ENCODE results near the gene GRAMD2B. TPM values are rescaled to one million over a fixed set of nuclear protein-coding genes. Genes with fewer than 3 reads are reported as not detected.

The GRAMD2B gene
- total and polyA plus RNA-seq, 2 of the 8 experiments (the other 6 are each of a cell fraction or from before 2014, with no cell fraction given), result 6.4 to 9.4 TPM

DNA sequence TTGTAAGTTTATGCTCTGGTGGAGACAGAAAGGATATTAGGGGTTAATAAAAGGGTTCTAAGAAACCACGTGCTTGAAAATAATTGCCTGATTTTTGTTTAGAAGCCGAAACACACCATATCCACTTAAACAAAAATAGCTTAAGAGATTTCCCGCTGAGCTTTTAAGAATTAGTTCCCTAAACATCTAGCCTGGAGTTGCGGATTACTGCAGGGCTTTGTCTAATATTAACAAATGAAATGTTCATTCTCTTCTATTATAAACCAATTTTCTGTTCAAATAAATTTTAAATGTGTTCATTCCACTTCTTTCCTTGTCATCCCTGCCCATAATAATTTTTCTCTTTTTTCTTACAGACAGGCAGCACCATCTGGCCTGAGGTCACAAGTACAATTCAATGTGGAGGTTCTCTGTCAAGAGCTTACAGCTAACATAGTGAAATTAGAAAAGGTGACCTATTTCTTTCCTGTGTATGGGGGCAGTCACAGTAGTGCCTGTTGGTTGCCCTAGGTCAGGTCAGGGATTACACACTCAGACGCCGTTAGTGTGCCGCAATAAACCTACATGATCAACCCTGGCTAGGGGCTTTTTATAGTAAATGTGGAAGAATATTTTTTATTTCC, 65.3 kb downstream of the GRAMD2B start:
- Histone ChIP-seq H3K9me3 (ENCODE audit: insufficient read depth in 2 of 2, low read depth in 1 of 2, low read length in 1 of 2) (no peaks in the 10 kb centered on the region), H2BK15ac (ENCODE audit: low read length) (no peak overlapping the region), H4K20me1 (replicated peaks in 1 of 2; ENCODE audit: control insufficient read depth in 1 of 2, insufficient read depth in 2 of 2, low read length in 2 of 2) (no peaks in the 10 kb centered on the region), H3K79me1 (ENCODE audit: low read depth, low read length) (no peaks in the 10 kb centered on the region), H3K4me2 (ENCODE audit: insufficient read depth in 1 of 2, low read depth in 2 of 2, low read length in 2 of 2) (no peak overlapping the region), H2BK12ac (ENCODE audit: low read depth, low read length) (no peak overlapping the region), H3K4me1 (replicated peaks in 1 of 4; ENCODE audit: control insufficient read depth in 3 of 4, insufficient read depth in 4 of 4, low read length in 3 of 4) (no peaks in the 10 kb centered on the region), H2AFZ (ENCODE audit: low read length) (no peak overlapping the region), H3K23ac (ENCODE audit: insufficient read length) (no peak overlapping the region), H3K23me2 (ENCODE audit: low read depth, low read length) (no peaks in the 10 kb centered on the region), H3K4me3 (ENCODE audit: extremely low read depth in 1 of 4, insufficient read depth in 2 of 4, low read depth in 3 of 4, low read length in 4 of 4) (no peak overlapping the region), H3K27me3 (replicated peaks in 1 of 4; ENCODE audit: control insufficient read depth in 3 of 4, extremely low read depth in 1 of 4, insufficient read depth in 3 of 4, low read length in 3 of 4) (no peaks in the 10 kb centered on the region), H4K8ac (ENCODE audit: extremely low read depth, insufficient read depth, low read length) (no peak overlapping the region), H3K56ac (replicated peaks; ENCODE audit: insufficient read length, low read depth, low read length) (no peak overlapping the region), H2BK120ac (replicated peaks; ENCODE audit: low read depth, low read length) (no peak overlapping the region), H4K91ac (replicated peaks; ENCODE audit: insufficient read length, low read length) (no peak overlapping the region), H2BK5ac (ENCODE audit: low read depth, low read length) (no peak overlapping the region), H3K14ac (ENCODE audit: insufficient read length) (no peak overlapping the region), H3K9ac (replicated peaks in 1 of 4; ENCODE audit: extremely low read depth in 1 of 4, low read depth in 3 of 4, low read length in 3 of 4) (no peak overlapping the region), H3K18ac (ENCODE audit: extremely low read depth, low read length) (no peak overlapping the region), H2AK5ac (ENCODE audit: low read depth, low read length) (no peak overlapping the region), H4K5ac (ENCODE audit: insufficient read length, low read depth, low read length) (no peak overlapping the region), H3K79me2 (ENCODE audit: control insufficient read depth in 1 of 2, insufficient read depth in 2 of 2, low read length in 2 of 2) (no peaks in the 10 kb centered on the region), H3K4ac (replicated peaks; ENCODE audit: insufficient read length, low read depth, low read length) (no peak overlapping the region), H2BK20ac (ENCODE audit: low read length) (no peak overlapping the region), H3K36me3 (ENCODE audit: control insufficient read depth in 2 of 4, insufficient read depth in 4 of 4, low read length in 3 of 4) (peaks cover 2 to 56% (median 30%) of the 10 kb centered on the region in 4 experiments), H3K27ac (ENCODE audit: low read depth, low read length) (no peak overlapping the region)
- no peak for FAIRE-seq
- ChIA-PET CTCF (ENCODE audit: partially characterized antibody) (interaction anchor here (1.2 to 6.0 kb wide), 10 partner anchors 8 to 250 kb away, joined by 3 to 60 read pairs (median 5); no protein-coding TSS in a partner anchor), POLR2A (ENCODE audit: partially characterized antibody) (no interaction called here)
- DNase-seq (ENCODE audit: low read depth in 1 of 2, low spot score in 2 of 2), result no peak
- 94% methylated on average over 7 of the region's 7 CpGs; no CpG with 5 or more reads in 1 of the 2 experiments for WGBS, 2 experiments (ENCODE audit: extremely low coverage in 1 of 2, insufficient coverage in 1 of 2, insufficient read length in 1 of 2, insufficient replicate concordance in 2 of 2, low coverage in 1 of 2, low lambda C conversion rate in 2 of 2, missing lambda C conversion rate in 1 of 2)
- TF ChIP-seq CREB1 (IDR thresholded peaks at IDR 0.05), result no peak
- TF ChIP-seq SIRT6 (IDR thresholded peaks at IDR 0.05; ENCODE audit: low read length), result no peak
- TF ChIP-seq CTCF (IDR thresholded peaks at IDR 0.05; ENCODE audit: control extremely low read depth in 1 of 3, insufficient read depth in 1 of 3, low read depth in 1 of 3, low read length in 3 of 3), result no peak
- no peak for TF ChIP-seq ASH2L (IDR thresholded peaks at IDR 0.05; ENCODE audit: low read length)
- no peak for TF ChIP-seq ATF2 (IDR thresholded peaks at IDR 0.05; ENCODE audit: low read length)
- TF ChIP-seq TEAD4 (IDR thresholded peaks at IDR 0.05; ENCODE audit: low read depth, low read length), result no peak
- no peak for TF ChIP-seq KDM1A (IDR thresholded peaks at IDR 0.05; ENCODE audit: borderline replicate concordance, low read length)
- TF ChIP-seq SIN3A (conservative IDR thresholded peaks at IDR 0.05 in 1 of 2, IDR thresholded peaks at IDR 0.05 in 1 of 2; ENCODE audit: low read depth in 1 of 2, low read length in 2 of 2), result no peak
- TF ChIP-seq, protein P1, sequence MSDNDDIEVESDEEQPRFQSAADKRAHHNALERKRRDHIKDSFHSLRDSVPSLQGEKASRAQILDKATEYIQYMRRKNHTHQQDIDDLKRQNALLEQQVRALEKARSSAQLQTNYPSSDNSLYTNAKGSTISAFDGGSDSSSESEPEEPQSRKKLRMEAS (IDR thresholded peaks at IDR 0.05), result no peak

Measured in H1 (cell line).